Gastrocnemius medialis (tissue), 4 donors: Measurements from ENCODE around the gene ADTRP.

Source experiments
- POLR2A ChIP-seq, 2 donors: fragments of 450-650 bp; IDR thresholded peaks; one replicate each; pipeline ENCODE4 v1.6.1; 2017; ENCODE audit warnings: antibody characterized with exemption in 2 of 2, mild to moderate bottlenecking in 2 of 2, moderate library complexity in 2 of 2
- TF ChIP-seq, protein P1 (sequence below), 5 experiments: fragments of 450-650 bp in 3 of 5; fragments of 200-600 bp in 2 of 5; sonication (generic) in 2 of 5; IDR thresholded peaks in 4 of 5; conservative IDR thresholded peaks in 1 of 5; 1 replicate in 4 of 5; 2 replicates in 1 of 5; pipeline ENCODE4 v1.5.1; 2016 to 2019; ENCODE audit warnings: antibody characterized with exemption in 5 of 5, mild to moderate bottlenecking in 3 of 5, moderate library complexity in 3 of 5

DNA sequence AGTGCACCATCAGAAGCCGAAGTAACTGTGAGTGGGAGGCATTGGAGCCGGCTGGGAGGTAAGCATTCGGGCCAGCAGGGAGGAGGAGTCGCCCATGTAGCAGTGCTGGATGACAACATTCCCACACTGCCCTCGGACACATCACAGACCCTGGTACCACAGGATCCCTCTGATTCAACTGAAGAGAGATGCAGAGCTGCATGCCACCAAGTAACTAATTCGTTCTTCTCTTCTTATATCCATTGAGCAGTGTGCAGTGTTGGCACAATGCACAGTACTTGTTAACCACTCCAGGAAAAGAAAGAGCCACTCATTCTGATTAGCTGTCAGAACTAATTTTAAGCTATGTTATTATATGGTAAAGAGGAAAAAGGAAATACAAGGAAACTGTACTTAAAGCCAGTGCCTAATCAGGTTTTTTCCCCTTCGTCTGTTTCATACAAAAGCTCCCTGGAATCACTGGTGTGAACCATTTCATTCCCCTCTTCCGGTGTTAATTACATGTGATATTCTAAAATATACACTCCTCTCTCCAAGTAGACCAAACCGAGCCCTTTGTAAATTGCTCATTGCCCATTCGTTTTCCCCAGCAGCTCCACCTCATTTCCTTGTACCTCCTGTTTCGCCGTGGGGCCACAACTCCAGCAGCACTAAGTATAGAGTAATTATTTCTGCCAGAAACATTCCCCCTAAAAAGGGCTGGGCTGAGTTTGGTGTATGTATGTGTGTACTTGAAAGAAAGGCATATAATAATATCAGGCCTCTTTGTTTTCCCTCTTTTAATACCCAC lies 32.4 kb upstream of the ADTRP start:
- TF ChIP-seq, protein P1, sequence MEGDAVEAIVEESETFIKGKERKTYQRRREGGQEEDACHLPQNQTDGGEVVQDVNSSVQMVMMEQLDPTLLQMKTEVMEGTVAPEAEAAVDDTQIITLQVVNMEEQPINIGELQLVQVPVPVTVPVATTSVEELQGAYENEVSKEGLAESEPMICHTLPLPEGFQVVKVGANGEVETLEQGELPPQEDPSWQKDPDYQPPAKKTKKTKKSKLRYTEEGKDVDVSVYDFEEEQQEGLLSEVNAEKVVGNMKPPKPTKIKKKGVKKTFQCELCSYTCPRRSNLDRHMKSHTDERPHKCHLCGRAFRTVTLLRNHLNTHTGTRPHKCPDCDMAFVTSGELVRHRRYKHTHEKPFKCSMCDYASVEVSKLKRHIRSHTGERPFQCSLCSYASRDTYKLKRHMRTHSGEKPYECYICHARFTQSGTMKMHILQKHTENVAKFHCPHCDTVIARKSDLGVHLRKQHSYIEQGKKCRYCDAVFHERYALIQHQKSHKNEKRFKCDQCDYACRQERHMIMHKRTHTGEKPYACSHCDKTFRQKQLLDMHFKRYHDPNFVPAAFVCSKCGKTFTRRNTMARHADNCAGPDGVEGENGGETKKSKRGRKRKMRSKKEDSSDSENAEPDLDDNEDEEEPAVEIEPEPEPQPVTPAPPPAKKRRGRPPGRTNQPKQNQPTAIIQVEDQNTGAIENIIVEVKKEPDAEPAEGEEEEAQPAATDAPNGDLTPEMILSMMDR (IDR thresholded peaks at IDR 0.05 in 4 of 5, conservative IDR thresholded peaks at IDR 0.05 in 1 of 5), result no peak
- no peak for TF ChIP-seq POLR2A (IDR thresholded peaks at IDR 0.05)
